H1 (cell line): Measurements from ENCODE around the gene CIPC. TPM values are rescaled to one million over a fixed set of nuclear protein-coding genes. Genes with fewer than 3 reads are reported as not detected.

Experiments used
- JUN ChIP-seq: IDR thresholded peaks from 2 replicates; pipeline ENCODE4 v1.6.1; 2011; ENCODE audit warnings: low read depth, mild to moderate bottlenecking, improper control_type of control experiment, low read length
- SIN3A ChIP-seq, 2 experiments: IDR thresholded peaks in 1 of 2; conservative IDR thresholded peaks in 1 of 2; 2 replicates each; pipeline ENCODE4 v1.6.1; 2011 to 2012; ENCODE audit warnings: low read length in 2 of 2, improper control_type of control experiment in 1 of 2, low read depth in 1 of 2, mild to moderate bottlenecking in 1 of 2
- TAF1 ChIP-seq: IDR thresholded peaks from 2 replicates; pipeline ENCODE4 v1.6.1; 2011; ENCODE audit warnings: mild to moderate bottlenecking, low read depth, low read length
- polyA plus RNA-seq, 7 experiments: library from polyadenylated mRNA; depleted of rRNA in 3 of 7; stranded (reverse) in 5 of 7; unstranded in 2 of 7; fragments of >200 nt in 5 of 7; fragments of 200-250 nt in 2 of 7; gene quantifications; 1 replicate in 5 of 7; 2 replicates in 1 of 7; 4 replicates in 1 of 7; pipeline versions ENCODE4 v1.2.1 to v1.2.3, GENCODE V29; 2011 to 2013; ENCODE audit warnings: missing spikeins in 2 of 7, mixed read lengths in 2 of 7
- total RNA-seq: library from RNA; stranded (reverse); fragmentation: NEBNext Ultra II Directional; extraction: Animal tissue kit (Norgen Biotek cat#: 25700); gene quantifications from 2 replicates; pipeline ENCODE4 v1.2.1, GENCODE V29; 2021

CIPC gene
- total and polyA plus RNA-seq, 2 of the 8 experiments (the other 6 are each of a cell fraction or from before 2014, with no cell fraction given) = 13.9 to 32.7 TPM

DNA sequence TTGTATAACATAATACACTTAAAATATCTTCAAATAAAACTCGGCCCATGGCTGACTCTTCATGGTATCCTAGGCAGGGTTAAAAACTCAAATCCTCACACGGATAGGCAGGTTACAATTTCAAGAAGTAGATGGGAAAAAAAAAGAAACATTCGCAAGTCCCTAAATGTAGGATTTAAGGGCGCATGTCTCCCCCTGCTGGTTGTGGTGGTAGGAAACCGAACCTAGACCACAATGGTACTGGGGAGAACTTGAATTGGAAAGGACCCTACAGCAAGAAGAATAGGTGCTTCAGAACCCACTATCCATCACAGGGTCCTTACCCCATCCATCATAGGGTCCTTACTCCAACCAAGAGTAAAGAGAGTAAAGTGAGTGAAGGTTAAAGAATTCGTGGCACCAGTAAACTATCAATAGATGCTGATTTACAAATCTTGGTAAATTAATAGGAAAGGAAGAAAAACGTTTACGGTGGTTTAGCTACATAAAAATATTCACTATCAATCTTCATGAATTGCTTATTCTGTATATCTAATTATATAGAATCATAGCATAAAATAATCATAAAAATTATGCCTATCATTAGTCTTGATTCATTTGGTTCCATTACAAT is 3.3 kb upstream of the CIPC start (continued):
- TF ChIP-seq TAF1 (no peak), SIN3A (conservative IDR thresholded peaks at IDR 0.05 in 1 of 2, IDR thresholded peaks at IDR 0.05 in 1 of 2; ENCODE audit: low read depth in 1 of 2, low read length in 2 of 2) (no peak), JUN (no peak)
- TF ChIP-seq, all 59 proteins: peak for 4
